SK-N-MC (cell line): Measurements from ENCODE around the gene TRABD.

Experiments used
- DNase-seq: peaks from one replicate; pipeline ENCODE4 v3.0.0-alpha.2; 2011; ENCODE audit warnings: low read depth, low spot score
- H3K27ac ChIP-seq: fragments of 200-600 bp; sonication (generic); 2 replicates; pipeline ENCODE4 v1.5.1; 2016; ENCODE audit warnings: mixed run types
- H3K36me3 ChIP-seq: fragments of 200-600 bp; sonication (generic); 2 replicates; pipeline ENCODE4 v1.6.1; 2017; ENCODE audit warnings: antibody characterized with exemption, low read length, mixed read lengths; ENCODE audit not compliant: insufficient read depth
- H3K4me3 ChIP-seq: fragments of 200-600 bp; sonication (generic); 2 replicates; pipeline ENCODE4 v1.5.1; 2016
- H3K9ac ChIP-seq: fragments of 200-600 bp; sonication (generic); 2 replicates; pipeline ENCODE4 v1.8.0; 2017; ENCODE audit warnings: mixed run types, mixed read lengths; ENCODE audit not compliant: insufficient read length
- H3K9me3 ChIP-seq: fragments of 200-600 bp; sonication (generic); 2 replicates; pipeline ENCODE4 v1.6.1; 2017; ENCODE audit warnings: low read depth, mild to moderate bottlenecking, antibody characterized with exemption, low read length, moderate library complexity, mixed read lengths
- EZH2 ChIP-seq: fragments of 200-600 bp; sonication (generic); IDR thresholded peaks from one replicate; pipeline ENCODE4 v1.6.1; 2017; ENCODE audit warnings: antibody characterized with exemption
- FOXP2 ChIP-seq: optimal IDR thresholded peaks from 2 replicates; pipeline ENCODE3; 2011; ENCODE audit warnings: mild to moderate bottlenecking, moderate library complexity; ENCODE audit not compliant: insufficient read depth; ENCODE audit errors: extremely low read length, control extremely low read depth
- POLR2AphosphoS5 ChIP-seq: IDR thresholded peaks from 2 replicates; pipeline ENCODE4 v1.6.1; 2012; ENCODE audit warnings: mild to moderate bottlenecking, low read depth, low read length, borderline replicate concordance

Gene TRABD

DNA sequence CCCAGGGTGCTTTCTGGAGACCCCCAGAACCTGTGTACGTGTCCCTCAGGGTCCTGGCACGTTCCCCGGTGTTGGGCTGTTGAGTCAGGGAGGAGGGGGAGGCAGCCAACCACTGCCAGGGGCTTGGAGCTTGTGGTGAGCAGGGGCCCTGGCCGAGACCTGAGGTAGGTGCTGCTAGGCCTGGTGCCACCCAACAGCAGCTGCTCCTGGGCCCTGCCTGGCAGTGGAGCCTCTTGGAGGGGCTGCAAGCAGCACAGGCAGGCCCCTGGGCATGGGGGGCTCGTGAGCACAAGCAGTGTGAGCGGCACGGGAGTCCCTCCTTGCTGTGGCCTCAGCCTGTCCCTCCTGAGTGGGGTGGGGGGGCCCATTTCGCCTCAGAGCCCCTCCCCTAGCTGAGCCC lies 7.9 kb downstream of the TRABD start:
- Histone ChIP-seq H3K27ac (no peak overlapping the region), H3K9ac (no peak overlapping the region), H3K9me3 (no peaks in the 10 kb centered on the region), H3K36me3 (peaks cover 13% of the 10 kb centered on the region; the same call in 1 of the 2 replicates), H3K4me3 (no peak overlapping the region)
- TF ChIP-seq EZH2 (no peak), FOXP2 (no peak), POLR2AphosphoS5 (no peak)
- no peak for DNase-seq

GRCh38 chr22:50194037-50194805 lies 8.5 kb downstream of the TRABD start:
- no peak for TF ChIP-seq EZH2
- no peak for TF ChIP-seq POLR2AphosphoS5
- no peak for TF ChIP-seq FOXP2
- H3K36me3 ChIP-seq = peaks cover 13% of the 10 kb centered on the region; the same call in 1 of the 2 replicates
- H3K27ac ChIP-seq = no peak overlapping the region

DNA sequence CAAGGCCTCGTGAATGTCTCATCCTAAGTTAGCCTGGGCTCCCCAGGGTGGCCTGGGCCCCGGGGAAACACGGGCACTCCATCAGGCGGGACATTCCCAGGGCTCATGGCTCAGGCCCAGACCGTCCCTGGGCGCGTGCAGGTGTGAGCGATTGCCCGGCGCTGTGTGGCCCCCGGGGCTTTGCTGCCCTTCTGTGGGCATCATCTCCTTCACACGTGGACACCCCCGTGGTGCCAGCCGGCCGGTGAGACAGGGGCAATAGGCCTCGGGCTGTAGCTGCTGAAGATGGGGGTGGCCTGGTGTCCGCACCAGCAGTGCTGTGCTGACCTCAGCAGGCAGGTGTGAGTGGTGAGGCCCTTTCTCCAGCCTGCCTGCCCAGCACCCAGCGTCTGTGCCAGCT lies 10.5 kb downstream of the TRABD start:
- DNase-seq = no peak
- H3K27ac ChIP-seq = no peak overlapping the region
- no peak overlapping the region for H3K9ac ChIP-seq
- TF ChIP-seq POLR2AphosphoS5 = no peak
- no peak for TF ChIP-seq EZH2
- TF ChIP-seq FOXP2 = no peak
- no peaks in the 10 kb centered on the region for H3K9me3 ChIP-seq
- peaks cover 13% of the 10 kb centered on the region; the same call in 1 of the 2 replicates for H3K36me3 ChIP-seq
- H3K4me3 ChIP-seq = no peak overlapping the region

More at GRCh38 chr22:50194037-50194805, 8.5 kb downstream of the TRABD start:
- H3K4me3 ChIP-seq = no peak overlapping the region
- H3K9me3 ChIP-seq = no peaks in the 10 kb centered on the region
- no peak overlapping the region for H3K9ac ChIP-seq
- DNase-seq = no peak

DNA sequence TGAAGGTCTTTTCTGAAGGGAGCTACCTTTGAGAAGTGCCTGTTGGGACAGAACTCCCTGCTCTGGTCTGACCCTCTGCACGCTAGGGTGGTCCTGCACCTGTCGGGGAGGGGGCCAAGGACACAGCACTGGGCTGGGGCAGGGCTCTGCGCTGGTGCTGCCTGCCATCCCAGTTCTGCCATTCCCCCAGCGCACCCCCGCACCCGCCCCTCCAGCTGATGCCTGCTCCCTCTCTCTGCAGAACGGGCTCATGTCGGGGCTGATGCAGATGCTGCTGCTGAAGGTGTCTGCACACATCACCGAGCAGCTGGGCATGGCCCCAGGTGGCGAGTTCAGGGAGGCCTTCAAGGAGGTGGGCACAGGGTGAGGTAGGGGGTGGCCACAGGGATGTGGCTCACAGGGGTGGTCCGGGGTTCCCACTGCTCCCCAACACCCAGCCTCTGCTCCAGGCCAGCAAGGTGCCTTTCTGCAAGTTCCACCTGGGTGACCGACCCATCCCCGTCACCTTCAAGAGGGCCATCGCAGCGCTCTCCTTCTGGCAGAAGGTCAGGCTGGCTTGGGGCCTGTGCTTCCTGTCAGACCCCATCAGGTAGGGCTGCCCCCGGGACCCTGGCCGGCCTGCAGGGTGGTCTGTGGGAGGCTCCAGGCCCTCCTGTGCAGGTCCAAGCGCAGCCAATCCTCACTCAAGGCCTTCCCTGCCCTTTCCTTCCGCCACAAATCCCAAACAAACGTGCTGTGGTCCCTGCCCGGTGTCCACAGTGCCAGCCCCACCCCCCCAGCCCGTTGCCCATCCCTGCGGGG lies 11.5 kb downstream of the TRABD start:
- Histone ChIP-seq H3K9ac (no peak overlapping the region), H3K4me3 (no peak overlapping the region), H3K27ac (no peak overlapping the region), H3K36me3 (peaks cover 10% of the 10 kb centered on the region; the same call in 1 of the 2 replicates), H3K9me3 (no peaks in the 10 kb centered on the region)
- TF ChIP-seq FOXP2 (no peak), EZH2 (no peak), POLR2AphosphoS5 (no peak)
- DNase-seq = no peak

- TF ChIP-seq EZH2 = no peak
- no peak for TF ChIP-seq FOXP2
- TF ChIP-seq POLR2AphosphoS5 = no peak
- H3K36me3 ChIP-seq = peaks cover 16% of the 10 kb centered on the region
Measured at GRCh38 chr22:50197856-50198623, 12.3 kb downstream of the TRABD start.

GRCh38 chr22:50198624-50199017 lies 12.9 kb downstream of the TRABD start:
- peaks cover 6% of the 10 kb centered on the region; the same call in 1 of the 2 replicates for H3K9me3 ChIP-seq
- no peak overlapping the region for H3K4me3 ChIP-seq
- 0 out of 2 replicates have a peak overlapping the region, but pooled peaks have one; percentile 13 for H3K27ac ChIP-seq
- DNase-seq = no peak
- no peak for TF ChIP-seq EZH2
- no peak for TF ChIP-seq FOXP2
- TF ChIP-seq POLR2AphosphoS5 = no peak
- H3K36me3 ChIP-seq = peaks cover 22% of the 10 kb centered on the region
- H3K9ac ChIP-seq = no peak overlapping the region

More at GRCh38 chr22:50197856-50198623, 12.3 kb downstream of the TRABD start:
- Histone ChIP-seq H3K27ac (no peak overlapping the region), H3K9ac (no peak overlapping the region), H3K9me3 (peaks cover under 1% of the 10 kb centered on the region; the same call in 1 of the 2 replicates), H3K4me3 (no peak overlapping the region)
- no peak for DNase-seq

DNA sequence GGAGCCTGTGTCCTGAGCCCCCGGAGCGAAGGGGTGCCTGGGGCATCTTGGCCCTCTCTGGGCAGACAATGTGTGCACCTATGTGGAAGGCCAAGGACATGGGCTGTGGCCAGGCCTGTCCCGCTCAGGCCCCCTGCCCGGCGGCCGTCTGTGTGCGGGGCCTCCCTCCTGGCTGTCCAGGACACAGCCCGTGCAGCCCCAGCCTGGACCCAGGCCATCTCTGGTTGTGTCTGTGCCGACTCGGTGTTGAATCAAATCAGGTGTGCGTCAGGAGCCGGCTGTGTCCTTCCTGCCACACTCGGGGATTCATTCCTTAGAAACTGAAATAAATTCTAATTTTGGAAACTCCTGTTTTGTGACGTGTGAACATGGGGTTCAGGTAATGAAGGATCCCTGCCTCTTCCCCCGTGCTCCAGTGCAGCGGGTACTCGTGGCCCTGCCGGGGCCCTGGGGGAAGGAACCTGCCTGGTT lies 13.6 kb downstream of the TRABD start:
- H3K4me3 ChIP-seq = no peak overlapping the region
- no peak overlapping the region for H3K9ac ChIP-seq
- H3K27ac ChIP-seq = peak overlapping the region; percentile 13; the same call in 1 of the 2 replicates
- TF ChIP-seq EZH2 = no peak
- peaks cover 25% of the 10 kb centered on the region for H3K36me3 ChIP-seq
- DNase-seq = no peak
- peaks cover 6% of the 10 kb centered on the region; the same call in 1 of the 2 replicates for H3K9me3 ChIP-seq
